SK-N-MC (cell line): ENCODE data around the gene SEPTIN5.
A peak's percentile ranks its signal among the peaks of the same experiment; 100 is the strongest.

ENCODE experiments used
- DNase-seq: peaks from one replicate; pipeline ENCODE4 v3.0.0-alpha.2; 2011; ENCODE audit warnings: low read depth, low spot score
- H3K27ac ChIP-seq: fragments of 200-600 bp; sonication (generic); 2 replicates; pipeline ENCODE4 v1.5.1; 2016; ENCODE audit warnings: mixed run types
- H3K36me3 ChIP-seq: fragments of 200-600 bp; sonication (generic); 2 replicates; pipeline ENCODE4 v1.6.1; 2017; ENCODE audit warnings: antibody characterized with exemption, low read length, mixed read lengths; ENCODE audit not compliant: insufficient read depth
- H3K4me3 ChIP-seq: fragments of 200-600 bp; sonication (generic); 2 replicates; pipeline ENCODE4 v1.5.1; 2016
- H3K9ac ChIP-seq: fragments of 200-600 bp; sonication (generic); 2 replicates; pipeline ENCODE4 v1.8.0; 2017; ENCODE audit warnings: mixed run types, mixed read lengths; ENCODE audit not compliant: insufficient read length
- H3K9me3 ChIP-seq: fragments of 200-600 bp; sonication (generic); 2 replicates; pipeline ENCODE4 v1.6.1; 2017; ENCODE audit warnings: low read depth, mild to moderate bottlenecking, antibody characterized with exemption, low read length, moderate library complexity, mixed read lengths
- EZH2 ChIP-seq: fragments of 200-600 bp; sonication (generic); IDR thresholded peaks from one replicate; pipeline ENCODE4 v1.6.1; 2017; ENCODE audit warnings: antibody characterized with exemption
- FOXP2 ChIP-seq: optimal IDR thresholded peaks from 2 replicates; pipeline ENCODE3; 2011; ENCODE audit warnings: mild to moderate bottlenecking, moderate library complexity; ENCODE audit not compliant: insufficient read depth; ENCODE audit errors: extremely low read length, control extremely low read depth
- POLR2AphosphoS5 ChIP-seq: IDR thresholded peaks from 2 replicates; pipeline ENCODE4 v1.6.1; 2012; ENCODE audit warnings: mild to moderate bottlenecking, low read depth, low read length, borderline replicate concordance

SEPTIN5 gene

DNA sequence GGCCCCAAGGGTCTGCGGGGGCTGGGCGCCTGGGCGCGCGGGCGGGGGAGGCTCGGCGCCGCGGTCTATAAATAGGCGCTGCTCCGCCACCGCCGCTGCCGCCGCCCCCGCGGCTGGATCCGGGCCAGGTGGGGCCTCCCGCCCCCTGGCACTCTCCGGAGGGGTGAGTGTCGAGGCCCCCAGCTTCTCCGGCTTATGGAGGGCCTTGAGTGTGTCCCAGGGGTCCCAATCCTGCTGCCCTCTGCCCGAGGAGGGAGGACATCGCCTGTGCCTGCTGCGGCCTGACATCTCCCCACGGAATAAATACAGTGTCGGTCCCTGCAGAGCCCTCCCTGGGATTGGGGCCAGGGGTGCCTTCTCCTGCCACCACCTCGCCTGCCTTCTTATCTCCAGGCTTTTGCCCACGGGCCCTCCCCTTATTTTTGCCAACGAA lies 4.8 kb downstream of the SEPTIN5 start:
- DNase-seq: no peak
- TF ChIP-seq POLR2AphosphoS5 (peak; percentile 38; the same call in 1 of the 2 replicates), FOXP2 (no peak)

GRCh38 chr22:19719488-19720021 lies 5.3 kb downstream of the SEPTIN5 start:
- H3K9me3 ChIP-seq: no peaks in the 10 kb centered on the region
- peak overlapping the region; percentile 91 for H3K4me3 ChIP-seq
- H3K36me3 ChIP-seq: peaks cover 33% of the 10 kb centered on the region
- H3K9ac ChIP-seq: no peak overlapping the region
- peak overlapping the region; percentile 3 for H3K27ac ChIP-seq
- TF ChIP-seq FOXP2 (no peak), POLR2AphosphoS5 (no peak; the same call in 1 of the 2 replicates), EZH2 (no peak)
- no peak for DNase-seq

More for the DNA sequence above, 4.8 kb downstream of the SEPTIN5 start:
- H3K36me3 ChIP-seq: peaks cover 33% of the 10 kb centered on the region
- peak overlapping the region; percentile 91 for H3K4me3 ChIP-seq
- H3K9me3 ChIP-seq: no peaks in the 10 kb centered on the region
- H3K9ac ChIP-seq: peak overlapping the region; percentile 87
- peak overlapping the region; percentile 87 for H3K27ac ChIP-seq

DNA sequence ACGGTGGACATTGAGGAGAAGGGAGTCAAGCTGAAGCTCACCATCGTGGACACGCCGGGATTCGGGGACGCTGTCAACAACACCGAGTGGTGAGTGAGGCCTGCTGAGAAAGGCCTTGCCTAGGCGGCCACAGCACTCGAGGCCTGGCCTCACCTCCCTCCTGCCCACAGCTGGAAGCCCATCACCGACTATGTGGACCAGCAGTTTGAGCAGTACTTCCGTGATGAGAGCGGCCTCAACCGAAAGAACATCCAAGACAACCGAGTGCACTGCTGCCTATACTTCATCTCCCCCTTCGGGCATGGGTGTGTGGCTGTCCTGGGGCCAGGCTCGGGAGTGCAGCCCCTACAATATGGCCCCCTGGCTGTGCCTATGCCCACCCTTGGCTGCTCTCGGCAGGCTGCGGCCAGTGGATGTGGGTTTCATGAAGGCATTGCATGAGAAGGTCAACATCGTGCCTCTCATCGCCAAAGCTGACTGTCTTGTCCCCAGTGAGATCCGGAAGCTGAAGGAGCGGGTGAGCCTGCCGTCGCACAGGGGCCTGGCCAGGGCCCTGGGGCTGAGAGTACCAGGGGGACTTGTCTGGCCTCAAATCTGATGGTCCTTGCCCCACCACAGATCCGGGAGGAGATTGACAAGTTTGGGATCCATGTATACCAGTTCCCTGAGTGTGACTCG lies 6.0 kb downstream of the SEPTIN5 start:
- H3K9me3 ChIP-seq: no peaks in the 10 kb centered on the region

DNA sequence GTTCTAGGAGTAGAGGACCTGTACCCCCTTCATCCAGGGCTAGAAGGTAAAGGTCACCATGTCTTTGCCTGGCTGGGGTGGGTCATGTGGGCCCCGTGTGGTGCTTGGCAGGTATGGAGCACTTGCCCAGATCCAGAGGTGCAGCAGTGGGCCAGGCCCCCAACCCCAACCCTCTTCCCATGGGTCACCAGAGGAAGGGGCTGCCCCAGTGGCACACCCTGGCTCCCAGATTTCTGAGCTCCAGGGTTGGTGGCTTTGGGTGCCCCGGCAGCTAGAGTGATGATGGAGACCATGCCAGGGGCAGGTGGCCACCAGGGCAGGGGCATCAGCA lies 6.7 kb downstream of the SEPTIN5 start:
- Histone ChIP-seq H3K4me3 (no peak overlapping the region), H3K36me3 (peaks cover 33% of the 10 kb centered on the region), H3K9ac (no peak overlapping the region), H3K27ac (no peak overlapping the region), H3K9me3 (no peaks in the 10 kb centered on the region)
- TF ChIP-seq FOXP2 (no peak), EZH2 (no peak), POLR2AphosphoS5 (no peak)
- no peak for DNase-seq

More for the DNA sequence above, 6.0 kb downstream of the SEPTIN5 start:
- H3K9ac ChIP-seq: no peak overlapping the region
- peaks cover 33% of the 10 kb centered on the region for H3K36me3 ChIP-seq
- no peak for TF ChIP-seq EZH2
- DNase-seq: no peak
- no peak overlapping the region for H3K4me3 ChIP-seq
- H3K27ac ChIP-seq: peak overlapping the region; percentile 3

DNA sequence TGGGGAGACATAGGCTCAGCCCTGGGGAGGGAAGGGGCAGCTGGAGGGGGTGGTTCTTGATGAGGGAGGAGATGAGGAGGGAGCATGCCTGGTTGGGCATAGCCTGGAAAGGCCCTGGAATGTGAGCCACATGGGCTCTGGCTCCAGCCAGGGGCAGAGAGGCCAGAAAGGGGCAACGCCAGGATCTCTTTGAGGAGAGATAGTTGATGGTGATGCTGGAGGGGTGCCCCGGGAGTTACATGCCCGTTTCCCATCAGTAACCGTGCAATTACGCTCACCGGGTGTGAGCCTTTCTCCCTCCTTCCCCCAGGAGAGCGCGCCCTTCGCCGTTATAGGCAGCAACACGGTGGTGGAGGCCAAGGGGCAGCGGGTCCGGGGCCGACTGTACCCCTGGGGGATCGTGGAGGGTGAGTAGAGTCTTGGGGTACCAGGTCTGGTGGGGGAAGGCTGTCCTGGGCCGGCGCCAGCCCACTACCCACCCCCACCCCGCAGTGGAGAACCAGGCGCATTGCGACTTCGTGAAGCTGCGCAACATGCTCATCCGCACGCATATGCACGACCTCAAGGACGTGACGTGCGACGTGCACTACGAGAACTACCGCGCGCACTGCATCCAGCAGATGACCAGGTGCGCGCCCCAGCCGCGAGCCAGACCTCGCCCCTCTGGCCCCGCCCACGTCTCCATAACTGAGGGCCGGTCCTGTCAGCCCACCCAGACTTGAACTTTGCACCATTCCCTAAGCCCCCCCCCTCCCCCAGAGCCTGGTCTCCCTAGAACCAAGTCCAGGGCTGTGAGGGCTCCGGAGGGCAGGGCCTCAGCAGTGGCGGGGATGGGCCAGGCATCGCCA lies 7.3 kb downstream of the SEPTIN5 start:
- no peak for DNase-seq
- no peak for TF ChIP-seq EZH2
- no peak for TF ChIP-seq FOXP2
- no peak for TF ChIP-seq POLR2AphosphoS5
- no peak overlapping the region for H3K4me3 ChIP-seq
- no peak overlapping the region for H3K9ac ChIP-seq
- H3K9me3 ChIP-seq: no peaks in the 10 kb centered on the region
- H3K27ac ChIP-seq: no peak overlapping the region
- peaks cover 33% of the 10 kb centered on the region for H3K36me3 ChIP-seq

GRCh38 chr22:19722178-19722981 lies 8.1 kb downstream of the SEPTIN5 start:
- no peak for DNase-seq
- Histone ChIP-seq H3K4me3 (no peak overlapping the region), H3K9ac (no peak overlapping the region), H3K36me3 (peaks cover 33% of the 10 kb centered on the region), H3K9me3 (no peaks in the 10 kb centered on the region), H3K27ac (no peak overlapping the region)
- TF ChIP-seq POLR2AphosphoS5: no peak
- no peak for TF ChIP-seq FOXP2
- no peak for TF ChIP-seq EZH2

GRCh38 chr22:19722982-19723231 lies 8.6 kb downstream of the SEPTIN5 start:
- Histone ChIP-seq H3K9ac (no peak overlapping the region), H3K36me3 (peaks cover 33% of the 10 kb centered on the region), H3K4me3 (no peak overlapping the region), H3K9me3 (no peaks in the 10 kb centered on the region), H3K27ac (no peak overlapping the region)
- TF ChIP-seq FOXP2 (no peak), EZH2 (no peak), POLR2AphosphoS5 (no peak)
- no peak for DNase-seq

DNA sequence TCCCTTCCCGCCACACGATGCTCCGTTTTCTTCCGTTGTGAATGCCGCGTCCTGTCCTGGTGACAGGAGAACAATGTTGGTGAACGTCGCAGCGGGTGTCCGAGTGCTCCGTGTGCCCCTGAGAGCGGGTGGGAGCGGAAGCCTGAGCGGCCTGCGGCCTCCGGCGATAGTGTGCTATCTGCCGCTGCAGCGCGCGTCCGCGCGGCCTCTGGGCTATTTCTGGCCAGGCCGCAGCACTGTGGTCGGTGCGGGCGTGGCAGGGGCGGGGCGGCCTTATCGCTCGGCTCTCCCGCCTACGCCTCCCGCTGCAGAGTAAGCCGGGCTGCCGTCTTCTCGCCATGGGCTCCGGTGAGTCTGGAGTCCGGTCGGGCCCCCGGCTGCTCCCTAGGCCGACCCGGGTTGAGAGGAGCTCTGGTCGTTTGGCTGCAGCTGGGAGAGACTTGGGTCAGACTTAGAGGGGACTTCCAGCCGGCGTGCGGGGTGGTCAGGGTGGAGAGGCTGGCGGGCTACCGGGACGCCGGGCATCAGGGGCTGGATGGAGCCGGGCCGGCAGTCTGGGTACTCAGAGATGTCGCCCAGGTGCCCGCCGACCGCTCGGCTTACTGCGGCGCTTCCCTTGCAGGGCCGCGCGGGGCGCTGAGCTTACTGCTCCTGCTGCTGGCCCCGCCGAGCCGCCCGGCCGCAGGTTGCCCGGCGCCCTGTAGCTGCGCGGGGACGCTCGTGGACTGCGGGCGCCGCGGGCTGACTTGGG lies 9.1 kb downstream of the SEPTIN5 start, which contains the start of gene GP1BB:
Gene GP1BB, plus strand, starts transcription at position 308 of the 751 bp plus-strand sequence. Its CDS starts 31 bp downstream, at position 339.
- no peak within 1 kb of the TSS for H3K9ac ChIP-seq
- H3K36me3 ChIP-seq: peaks cover 33% of the 10 kb centered on the region
- H3K27ac ChIP-seq: no peak within 1 kb of the TSS
- no peak within 1 kb of the TSS for H3K4me3 ChIP-seq
- H3K9me3 ChIP-seq: no peaks in the 10 kb centered on the region
- DNase-seq: no peak
- TF ChIP-seq EZH2: no peak
- TF ChIP-seq FOXP2: no peak
- no peak for TF ChIP-seq POLR2AphosphoS5
